Karpas-422 (cell line): Measurements from ENCODE around the gene TMEM240. TPM values are rescaled to one million over a fixed set of nuclear protein-coding genes. Genes with fewer than 3 reads are reported as not detected.
"Not testable (repeated sequence)": the region's sequence is repeated elsewhere in the genome, so short reads cannot be mapped to it uniquely, and the experiment has no call there.

ENCODE experiments used
- DNase-seq: peaks from one replicate; pipeline ENCODE4 v3.0.0-alpha.2; 2015
- H2AFZ ChIP-seq: fragments of 200-600 bp; sonication (generic); 2 replicates; pipeline ENCODE4 v1.6.1; 2014; ENCODE audit warnings: antibody characterized with exemption, low read length, mixed read lengths
- H3K27ac ChIP-seq: fragments of 200-600 bp; sonication (generic); 2 replicates; pipeline ENCODE4 v1.5.1; 2014; ENCODE audit warnings: mild to moderate bottlenecking, low read length, moderate library complexity
- H3K27me3 ChIP-seq: fragments of 200-600 bp; sonication (generic); 2 replicates; pipeline ENCODE4 v1.6.1; 2014; ENCODE audit warnings: low read length, mixed read lengths
- H3K36me3 ChIP-seq: fragments of 200-600 bp; sonication (generic); 2 replicates; pipeline ENCODE4 v1.6.1; 2014; ENCODE audit warnings: low read length, mixed read lengths; ENCODE audit not compliant: insufficient read depth
- H3K4me1 ChIP-seq: fragments of 200-600 bp; sonication (generic); 2 replicates; pipeline ENCODE4 v1.6.1; 2014; ENCODE audit warnings: mild to moderate bottlenecking, low read length, mixed read lengths
- H3K4me2 ChIP-seq: fragments of 200-600 bp; sonication (generic); 2 replicates; pipeline ENCODE4 v1.6.1; 2014; ENCODE audit warnings: low read length, low read depth, mild to moderate bottlenecking; ENCODE audit not compliant: poor library complexity, severe bottlenecking
- H3K4me3 ChIP-seq: fragments of 200-600 bp; sonication (generic); 2 replicates; pipeline ENCODE4 v1.5.1; 2014; ENCODE audit warnings: mild to moderate bottlenecking, antibody characterized with exemption, low read length, mixed read lengths
- H3K79me2 ChIP-seq: fragments of 200-600 bp; sonication (generic); 2 replicates; pipeline ENCODE4 v1.6.1; 2014; ENCODE audit warnings: mild to moderate bottlenecking, low read length, mixed read lengths
- H3K9ac ChIP-seq: fragments of 200-600 bp; sonication (generic); 2 replicates; pipeline ENCODE4 v1.6.0; 2014; ENCODE audit warnings: low read length
- H3K9me2 ChIP-seq: fragments of 200-600 bp; sonication (generic), shearing (Covaris generic); replicated peaks from 2 replicates; pipeline ENCODE4 v1.6.0; 2014; ENCODE audit warnings: mild to moderate bottlenecking, low read length, moderate library complexity; ENCODE audit not compliant: insufficient read depth
- H3K9me3 ChIP-seq: fragments of 300-700, 200-600 bp; sonication (generic); 2 replicates; pipeline ENCODE4 v1.6.1; 2014; ENCODE audit warnings: low read length, mixed read lengths
- H4K20me1 ChIP-seq: fragments of 200-600 bp; sonication (generic); 2 replicates; pipeline ENCODE4 v1.6.1; 2014; ENCODE audit warnings: mild to moderate bottlenecking, antibody characterized with exemption, low read length, low read depth; ENCODE audit not compliant: insufficient read depth
- total RNA-seq: library from RNA; depleted of rRNA; stranded (reverse); fragments of >200 nt; shearing (Covaris generic); gene quantifications from 2 replicates; pipeline ENCODE4 v1.2.3, GENCODE V29; 2014; ENCODE audit warnings: low replicate concordance

Gene TMEM240
- total RNA-seq, 1 experiment from 2014 or later = not detected

GRCh38 chr1:1528301-1529267 is 11.8 kb downstream of the TMEM240 start:
- Histone ChIP-seq H2AFZ (no peak overlapping the region), H3K9ac (no peak overlapping the region), H3K27ac (no peak overlapping the region), H3K9me2 (no peaks in the 10 kb centered on the region), H3K4me2 (no peak overlapping the region), H3K4me1 (no peaks in the 10 kb centered on the region), H3K79me2 (peaks cover 2% of the 10 kb centered on the region; the same call in 1 of the 2 replicates), H4K20me1 (no peaks in the 10 kb centered on the region), H3K36me3 (peaks cover 21% of the 10 kb centered on the region), H3K4me3 (no peak overlapping the region), H3K9me3 (no peaks in the 10 kb centered on the region; the same call in 1 of the 2 replicates), H3K27me3 (no peaks in the 10 kb centered on the region)
- DNase-seq = no peak

GRCh38 chr1:1527092-1527816 is 13.2 kb downstream of the TMEM240 start:
- Histone ChIP-seq H3K79me2 (peaks cover 2% of the 10 kb centered on the region; the same call in 1 of the 2 replicates), H3K36me3 (peaks cover 21% of the 10 kb centered on the region), H2AFZ (no peak overlapping the region)

GRCh38 chr1:1526476-1526875 is 13.9 kb downstream of the TMEM240 start:
- H3K4me3 ChIP-seq, H3K9ac ChIP-seq, H4K20me1 ChIP-seq, H3K27me3 ChIP-seq, H3K79me2 ChIP-seq, H3K27ac ChIP-seq, H3K4me2 ChIP-seq, H3K9me3 ChIP-seq, H3K9me2 ChIP-seq, DNase-seq, H3K4me1 ChIP-seq, H2AFZ ChIP-seq: not testable (repeated sequence)
- peaks cover 18% of the 10 kb centered on the region for H3K36me3 ChIP-seq

More at GRCh38 chr1:1527092-1527816, 13.2 kb downstream of the TMEM240 start:
- no peaks in the 10 kb centered on the region for H3K9me2 ChIP-seq
- no peaks in the 10 kb centered on the region for H3K27me3 ChIP-seq
- no peak overlapping the region for H3K27ac ChIP-seq
- H3K9me3 ChIP-seq = no peaks in the 10 kb centered on the region; the same call in 1 of the 2 replicates
- no peaks in the 10 kb centered on the region for H3K4me1 ChIP-seq
- no peaks in the 10 kb centered on the region for H4K20me1 ChIP-seq
- H3K4me3 ChIP-seq = no peak overlapping the region
- DNase-seq = no peak
- no peak overlapping the region for H3K4me2 ChIP-seq
- no peak overlapping the region for H3K9ac ChIP-seq

- not testable (repeated sequence) for H3K27me3 ChIP-seq, H4K20me1 ChIP-seq, H3K27ac ChIP-seq, H3K9me2 ChIP-seq, H3K9me3 ChIP-seq, H3K79me2 ChIP-seq, H3K4me1 ChIP-seq, H3K4me2 ChIP-seq, H3K4me3 ChIP-seq, H3K9ac ChIP-seq, H3K36me3 ChIP-seq, H2AFZ ChIP-seq, DNase-seq
Measured at GRCh38 chr1:1524750-1525383, 15.6 kb downstream of the TMEM240 start.

GRCh38 chr1:1523651-1524050 is 16.8 kb downstream of the TMEM240 start:
- H3K27ac ChIP-seq, H3K27me3 ChIP-seq, H3K36me3 ChIP-seq, H3K9me3 ChIP-seq, H3K4me2 ChIP-seq, H2AFZ ChIP-seq, H3K4me1 ChIP-seq, DNase-seq, H3K9me2 ChIP-seq, H3K4me3 ChIP-seq, H3K79me2 ChIP-seq, H3K9ac ChIP-seq, H4K20me1 ChIP-seq: not testable (repeated sequence)

GRCh38 chr1:1523226-1523625 is 17.2 kb downstream of the TMEM240 start:
- H3K4me3 ChIP-seq, H3K36me3 ChIP-seq, H4K20me1 ChIP-seq, H3K79me2 ChIP-seq, H3K4me2 ChIP-seq, H3K4me1 ChIP-seq, H3K9me3 ChIP-seq, H3K27ac ChIP-seq, H3K27me3 ChIP-seq, H3K9ac ChIP-seq, DNase-seq, H2AFZ ChIP-seq, H3K9me2 ChIP-seq: not testable (repeated sequence)

GRCh38 chr1:1522536-1522935 is 17.9 kb downstream of the TMEM240 start:
- H3K36me3 ChIP-seq, H2AFZ ChIP-seq, H3K9me2 ChIP-seq, H3K4me3 ChIP-seq, H3K4me2 ChIP-seq, H3K9ac ChIP-seq, H3K9me3 ChIP-seq, H3K79me2 ChIP-seq, H3K27ac ChIP-seq, H3K4me1 ChIP-seq, H4K20me1 ChIP-seq, DNase-seq, H3K27me3 ChIP-seq: not testable (repeated sequence)

GRCh38 chr1:1521331-1521730 is 19.1 kb downstream of the TMEM240 start:
- Histone ChIP-seq H3K27me3 (no peaks in the 10 kb centered on the region), H3K9me3 (no peaks in the 10 kb centered on the region), H3K9me2 (no peaks in the 10 kb centered on the region), H3K27ac (no peak overlapping the region), H3K4me1 (no peaks in the 10 kb centered on the region), H3K4me3 (no peak overlapping the region), H3K36me3 (no peaks in the 10 kb centered on the region), H4K20me1 (no peaks in the 10 kb centered on the region), H3K4me2 (no peak overlapping the region), H3K9ac (no peak overlapping the region), H3K79me2 (no peaks in the 10 kb centered on the region), H2AFZ (no peak overlapping the region)
- no peak for DNase-seq
